Measurements from ENCODE around the gene HRK. TPM values are rescaled to one million over a fixed set of nuclear protein-coding genes. Genes with fewer than 3 reads are reported as not detected.

The HRK gene
- total and polyA plus RNA-seq, 10 of the 15 experiments (the other 5 are each of a cell fraction or from before 2014, with no cell fraction given): not detected

GRCh38 chr12:116927244-116927940 is 46.2 kb upstream of the HRK start:
- H3K79me2 ChIP-seq (ENCODE audit: control insufficient read depth, insufficient read depth, low read length): no peaks in the 10 kb centered on the region
- TF ChIP-seq CBX3 (IDR thresholded peaks at IDR 0.05; ENCODE audit: borderline replicate concordance, low read depth): no peak
- TF ChIP-seq FOXM1 (IDR thresholded peaks at IDR 0.05; ENCODE audit: low read depth, low read length): no peak
- TF ChIP-seq BMI1 (IDR thresholded peaks at IDR 0.05; ENCODE audit: borderline replicate concordance): no peak
- TF ChIP-seq CHD1 (IDR thresholded peaks at IDR 0.05; ENCODE audit: low read depth, low read length): no peak
- TF ChIP-seq SKIL (IDR thresholded peaks at IDR 0.05; ENCODE audit: low read depth, poor library complexity, severe bottlenecking): no peak
- no peak for TF ChIP-seq RELB (IDR thresholded peaks at IDR 0.05; ENCODE audit: low read depth)
- no peak for TF ChIP-seq NR2F1 (conservative IDR thresholded peaks at IDR 0.05)
- TF ChIP-seq ZNF622 (IDR thresholded peaks at IDR 0.05): no peak
- TF ChIP-seq SMAD1 (IDR thresholded peaks at IDR 0.05; ENCODE audit: low read depth, partially characterized antibody): no peak
- TF ChIP-seq RAD21 (IDR thresholded peaks at IDR 0.05; ENCODE audit: insufficient read depth, low read depth, low read length): no peak
- no peak for TF ChIP-seq KDM1A (IDR thresholded peaks at IDR 0.05; ENCODE audit: borderline replicate concordance)
- no peak for TF ChIP-seq CBFB (IDR thresholded peaks at IDR 0.05; ENCODE audit: low read depth)
- H3K4me1 ChIP-seq (ENCODE audit: control insufficient read depth, insufficient read depth, low read length): peaks cover 21% of the 10 kb centered on the region
- H3K36me3 ChIP-seq (ENCODE audit: control insufficient read depth in 2 of 2, insufficient read depth in 2 of 2, low read length in 1 of 2): peaks cover 0 to 3% of the 10 kb centered on the region in 2 experiments; a peak in 1 of 4 replicates
- ChIA-PET CTCF (interaction anchor here (0.6 kb wide), 2 partner anchors 94 to 233 kb away, joined by 3 read pairs; no protein-coding TSS in a partner anchor), SMC1A (ENCODE audit: uncharacterized antibody, unreplicated experiment) (no interaction called here), RAD21 (ENCODE audit: unreplicated experiment) (no interaction called here), POLR2A (no interaction called here)
- no peaks in the 10 kb centered on the region for H3K9me3 ChIP-seq (replicated peaks; ENCODE audit: control insufficient read depth, insufficient read depth, low read length)
- no TSS peak for BruUV-seq (replicated peaks)
- no peaks in the 10 kb centered on the region for H3K27me3 ChIP-seq (replicated peaks in 1 of 2; ENCODE audit: control insufficient read depth in 2 of 2, insufficient read depth in 2 of 2, low read length in 1 of 2)
- H3K9ac ChIP-seq (ENCODE audit: control insufficient read depth, insufficient read depth, low read length): no peak overlapping the region
- no peak for ATAC-seq
- H2AFZ ChIP-seq (ENCODE audit: control insufficient read depth, low read depth, low read length): no peak overlapping the region
- 81% methylated on average over 9 of the region's 9 CpGs for WGBS (ENCODE audit: insufficient coverage, insufficient replicate concordance, low lambda C conversion rate, missing lambda C conversion rate)
- DNase-seq (ENCODE audit: low read depth, low spot score): no peak
- FAIRE-seq: no peak
- intact Hi-C loops (cut with micrococcal nuclease; ENCODE audit: unreplicated experiment) (no loop called here), in situ Hi-C loops (cut with MboI) (no loop called here)
- peaks cover 5% of the 10 kb centered on the region; the same call in 1 of the 2 replicates for H4K20me1 ChIP-seq (ENCODE audit: control insufficient read depth, insufficient read depth)
- no peak overlapping the region for H3K4me3 ChIP-seq
- H3K27ac ChIP-seq (ENCODE audit: control insufficient read depth, insufficient read depth): no peak overlapping the region
- no peak overlapping the region for H3K4me2 ChIP-seq (ENCODE audit: control insufficient read depth, insufficient read depth)

Data from GM12878 (cell line).